Measurements from ENCODE around the gene SNAP25. TPM values are rescaled to one million over a fixed set of nuclear protein-coding genes. Genes with fewer than 3 reads are reported as not detected.

Gene SNAP25
- total RNA-seq, 6 experiments from 2014 or later: 0.10 TPM; not detected in 5

DNA sequence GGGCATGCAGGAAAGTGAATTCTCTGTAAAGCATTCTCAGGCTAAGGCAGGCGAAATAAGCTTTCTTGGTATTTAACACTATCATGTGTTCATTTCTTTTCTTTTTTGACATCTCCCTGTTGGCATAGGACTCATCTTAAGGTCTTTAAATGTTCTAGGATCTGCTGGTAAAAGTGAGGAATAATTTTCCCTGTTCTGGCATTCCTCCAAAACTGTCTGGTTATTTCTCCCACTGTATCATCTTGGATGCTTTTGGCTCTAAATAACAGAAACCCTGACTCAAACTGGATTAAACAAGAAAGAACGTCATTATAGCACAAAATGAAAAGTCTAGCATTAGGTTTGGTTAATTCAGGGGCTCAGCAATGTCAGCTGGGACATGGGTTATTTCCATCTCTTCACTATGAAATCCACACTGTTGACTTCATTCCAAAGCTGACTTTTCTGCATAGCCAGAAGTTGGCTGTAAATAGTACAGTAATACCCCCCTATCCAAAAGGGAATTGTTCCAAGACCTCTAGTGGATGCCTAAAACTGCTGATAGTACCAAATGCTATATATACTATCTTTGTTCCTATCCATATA, 37.9 kb upstream of the SNAP25 start:
- Mint-ChIP-seq H3K27ac (no peak overlapping the region), H3K9me3 (peaks cover 7% of the 10 kb centered on the region), H3K4me1 (ENCODE audit: low read depth) (no peaks in the 10 kb centered on the region), H3K27me3 (ENCODE audit: insufficient read depth) (no peaks in the 10 kb centered on the region; the same call in 1 of the 2 replicates), H3K36me3 (ENCODE audit: low read depth) (no peaks in the 10 kb centered on the region), H3K4me3 (no peak overlapping the region)
- TF ChIP-seq, protein P1, sequence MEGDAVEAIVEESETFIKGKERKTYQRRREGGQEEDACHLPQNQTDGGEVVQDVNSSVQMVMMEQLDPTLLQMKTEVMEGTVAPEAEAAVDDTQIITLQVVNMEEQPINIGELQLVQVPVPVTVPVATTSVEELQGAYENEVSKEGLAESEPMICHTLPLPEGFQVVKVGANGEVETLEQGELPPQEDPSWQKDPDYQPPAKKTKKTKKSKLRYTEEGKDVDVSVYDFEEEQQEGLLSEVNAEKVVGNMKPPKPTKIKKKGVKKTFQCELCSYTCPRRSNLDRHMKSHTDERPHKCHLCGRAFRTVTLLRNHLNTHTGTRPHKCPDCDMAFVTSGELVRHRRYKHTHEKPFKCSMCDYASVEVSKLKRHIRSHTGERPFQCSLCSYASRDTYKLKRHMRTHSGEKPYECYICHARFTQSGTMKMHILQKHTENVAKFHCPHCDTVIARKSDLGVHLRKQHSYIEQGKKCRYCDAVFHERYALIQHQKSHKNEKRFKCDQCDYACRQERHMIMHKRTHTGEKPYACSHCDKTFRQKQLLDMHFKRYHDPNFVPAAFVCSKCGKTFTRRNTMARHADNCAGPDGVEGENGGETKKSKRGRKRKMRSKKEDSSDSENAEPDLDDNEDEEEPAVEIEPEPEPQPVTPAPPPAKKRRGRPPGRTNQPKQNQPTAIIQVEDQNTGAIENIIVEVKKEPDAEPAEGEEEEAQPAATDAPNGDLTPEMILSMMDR (IDR thresholded peaks at IDR 0.05): no peak
- DNase-seq: no peak

DNA sequence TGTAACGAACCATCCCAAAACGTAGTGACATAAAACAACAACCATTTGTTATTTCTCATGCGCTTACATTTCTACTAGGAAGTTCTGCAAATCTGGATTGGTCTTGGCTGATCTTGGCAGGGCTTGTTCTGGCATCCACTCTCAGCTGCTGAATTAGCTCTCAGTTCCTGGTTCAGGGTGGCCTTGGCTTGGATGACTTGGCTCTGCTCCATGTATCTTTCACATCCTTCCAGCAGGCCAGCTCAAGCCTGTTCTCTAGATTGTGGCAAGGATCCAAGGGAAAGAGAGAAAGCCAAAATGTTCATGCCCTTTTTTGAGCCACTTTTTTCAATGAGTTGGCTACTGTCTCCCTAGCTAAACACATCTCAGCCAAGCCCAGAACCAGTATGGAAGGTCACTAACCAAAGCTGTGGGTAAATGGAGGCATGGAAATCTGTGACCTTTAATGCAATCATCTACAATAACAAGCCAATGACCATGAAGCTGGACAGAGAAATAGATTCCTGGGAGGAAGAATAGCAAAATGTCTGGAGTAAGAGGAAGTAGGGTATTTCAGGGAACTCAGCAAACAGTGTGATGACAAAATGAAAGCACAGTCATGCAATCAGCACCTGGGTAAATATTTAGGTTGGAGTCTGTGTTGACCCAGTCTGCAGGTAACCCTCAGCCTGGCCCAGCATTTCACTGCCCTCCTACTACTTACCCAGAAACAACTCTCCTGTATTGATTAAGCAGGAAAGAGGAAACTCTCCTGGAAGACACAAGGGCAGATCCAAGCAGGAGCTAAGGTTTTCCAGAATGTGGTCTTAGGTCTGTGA, 32.7 kb upstream of the SNAP25 start:
- TF ChIP-seq, protein P1 (IDR thresholded peaks at IDR 0.05): no peak
- no peak overlapping the region for H3K27ac Mint-ChIP-seq

DNA sequence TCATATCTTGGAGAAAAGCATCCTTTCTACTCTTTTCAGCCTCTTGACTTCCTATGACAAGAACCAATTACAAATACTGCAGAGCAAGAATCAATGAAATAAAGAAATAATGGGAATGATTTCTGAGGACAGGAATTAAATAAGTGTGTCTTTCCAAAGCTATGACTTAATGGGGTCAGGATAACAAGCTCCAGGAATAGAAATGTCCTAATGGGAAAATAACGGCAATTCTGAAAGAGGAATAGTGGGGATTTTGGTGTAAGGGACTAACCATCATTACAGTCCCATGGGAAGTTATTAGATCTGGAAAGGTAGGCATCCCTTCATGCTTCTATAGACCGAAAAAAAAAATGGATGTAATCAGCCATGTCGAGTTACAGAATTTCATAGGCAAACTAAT, 28.2 kb upstream of the SNAP25 start:
- H3K9me3 Mint-ChIP-seq: peaks cover 16% of the 10 kb centered on the region; the same call in 1 of the 2 replicates

More for the DNA sequence above, 32.7 kb upstream of the SNAP25 start:
- Mint-ChIP-seq H3K4me1 (ENCODE audit: low read depth) (no peaks in the 10 kb centered on the region), H3K36me3 (ENCODE audit: low read depth) (no peaks in the 10 kb centered on the region), H3K4me3 (no peak overlapping the region), H3K9me3 (peaks cover 13% of the 10 kb centered on the region), H3K27me3 (ENCODE audit: insufficient read depth) (no peaks in the 10 kb centered on the region; the same call in 1 of the 2 replicates)
- DNase-seq: no peak

DNA sequence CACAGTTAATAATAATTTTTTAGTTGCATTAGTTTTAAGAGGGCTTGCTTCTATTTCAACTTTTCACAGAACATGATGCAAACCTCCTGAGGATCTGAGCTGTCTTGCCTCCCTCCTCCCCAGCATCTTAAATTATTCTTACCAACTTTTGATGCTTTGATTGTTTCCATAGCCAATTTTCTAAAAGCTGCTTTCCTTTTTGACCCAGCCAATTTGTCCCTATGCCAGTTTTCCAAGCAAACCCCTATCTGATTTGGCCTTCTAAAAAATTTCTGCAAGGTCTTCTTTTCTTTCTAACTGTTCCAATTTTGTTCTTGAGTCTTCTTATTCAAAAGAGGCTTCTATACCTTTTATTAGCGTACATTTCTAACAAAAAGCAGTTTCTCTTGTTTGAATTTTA, 26.5 kb upstream of the SNAP25 start:
- no peak for DNase-seq
- Mint-ChIP-seq H3K36me3 (ENCODE audit: low read depth) (peaks cover 4% of the 10 kb centered on the region; the same call in 1 of the 2 replicates), H3K27me3 (ENCODE audit: insufficient read depth) (no peaks in the 10 kb centered on the region), H3K4me3 (no peak overlapping the region), H3K4me1 (ENCODE audit: low read depth) (no peaks in the 10 kb centered on the region), H3K27ac (no peak overlapping the region), H3K9me3 (peaks cover 13% of the 10 kb centered on the region; the same call in 1 of the 2 replicates)
- TF ChIP-seq, protein P1 (IDR thresholded peaks at IDR 0.05): no peak

More for the DNA sequence above, 28.2 kb upstream of the SNAP25 start:
- TF ChIP-seq, protein P1 (IDR thresholded peaks at IDR 0.05): no peak
- Mint-ChIP-seq H3K4me1 (ENCODE audit: low read depth) (no peaks in the 10 kb centered on the region), H3K27ac (no peak overlapping the region), H3K36me3 (ENCODE audit: low read depth) (peaks cover 4% of the 10 kb centered on the region; the same call in 1 of the 2 replicates), H3K27me3 (ENCODE audit: insufficient read depth) (no peaks in the 10 kb centered on the region), H3K4me3 (no peak overlapping the region)
- no peak for DNase-seq

DNA sequence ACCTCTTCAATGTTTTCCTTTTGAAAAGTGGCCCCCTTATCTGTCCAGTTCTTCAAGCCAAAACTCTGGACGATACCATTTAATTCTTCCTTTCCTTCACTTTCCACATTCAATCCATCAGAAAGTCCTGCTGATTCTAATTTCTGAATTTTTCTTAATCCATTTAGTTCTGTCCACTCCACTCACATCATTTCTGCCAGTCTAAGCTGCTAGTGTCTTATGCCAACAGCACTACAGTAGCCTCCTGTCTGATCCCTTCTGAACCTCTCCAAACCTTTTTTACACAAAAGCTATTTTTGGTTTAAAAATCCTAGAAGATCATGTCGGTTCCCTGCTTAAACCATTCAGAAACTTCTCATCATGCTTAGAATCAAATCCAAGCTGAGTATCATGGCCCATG, 24.5 kb upstream of the SNAP25 start:
- no peaks in the 10 kb centered on the region for H3K27me3 Mint-ChIP-seq (ENCODE audit: insufficient read depth)
- peaks cover 4% of the 10 kb centered on the region; the same call in 1 of the 2 replicates for H3K36me3 Mint-ChIP-seq (ENCODE audit: low read depth)
- H3K4me3 Mint-ChIP-seq: no peak overlapping the region
- H3K9me3 Mint-ChIP-seq: peaks cover 13% of the 10 kb centered on the region; the same call in 1 of the 2 replicates
- H3K27ac Mint-ChIP-seq: no peak overlapping the region
- TF ChIP-seq, protein P1 (IDR thresholded peaks at IDR 0.05): no peak
- no peaks in the 10 kb centered on the region for H3K4me1 Mint-ChIP-seq (ENCODE audit: low read depth)
- DNase-seq: no peak
